Right kidney (tissue), 1 donor: ENCODE results near the gene SPACA1.

ENCODE experiments used
- DNase-seq: peaks from one replicate; pipeline ENCODE4 v3.0.0-alpha.2; 2016

SPACA1 gene

GRCh38 chr6:88105741-88106340 is 58.2 kb downstream of the SPACA1 start:
- no peak for DNase-seq

GRCh38 chr6:88107241-88107640 is 59.6 kb downstream of the SPACA1 start:
- DNase-seq: no peak

- no peak for DNase-seq
Observed at GRCh38 chr6:88111991-88112390, 64.3 kb downstream of the SPACA1 start.

GRCh38 chr6:88114838-88115237 is 67.2 kb downstream of the SPACA1 start:
- no peak for DNase-seq

- no peak for DNase-seq
Observed at GRCh38 chr6:88115307-88115706, 67.7 kb downstream of the SPACA1 start.

- no peak for DNase-seq
Observed at GRCh38 chr6:88116276-88116675, 68.6 kb downstream of the SPACA1 start.
